ENCODE data around the gene SRGAP2C.
"Not testable (repeated sequence)": the region's sequence is repeated elsewhere in the genome, so short reads cannot be mapped to it uniquely, and the experiment has no call there.

The SRGAP2C gene

DNA sequence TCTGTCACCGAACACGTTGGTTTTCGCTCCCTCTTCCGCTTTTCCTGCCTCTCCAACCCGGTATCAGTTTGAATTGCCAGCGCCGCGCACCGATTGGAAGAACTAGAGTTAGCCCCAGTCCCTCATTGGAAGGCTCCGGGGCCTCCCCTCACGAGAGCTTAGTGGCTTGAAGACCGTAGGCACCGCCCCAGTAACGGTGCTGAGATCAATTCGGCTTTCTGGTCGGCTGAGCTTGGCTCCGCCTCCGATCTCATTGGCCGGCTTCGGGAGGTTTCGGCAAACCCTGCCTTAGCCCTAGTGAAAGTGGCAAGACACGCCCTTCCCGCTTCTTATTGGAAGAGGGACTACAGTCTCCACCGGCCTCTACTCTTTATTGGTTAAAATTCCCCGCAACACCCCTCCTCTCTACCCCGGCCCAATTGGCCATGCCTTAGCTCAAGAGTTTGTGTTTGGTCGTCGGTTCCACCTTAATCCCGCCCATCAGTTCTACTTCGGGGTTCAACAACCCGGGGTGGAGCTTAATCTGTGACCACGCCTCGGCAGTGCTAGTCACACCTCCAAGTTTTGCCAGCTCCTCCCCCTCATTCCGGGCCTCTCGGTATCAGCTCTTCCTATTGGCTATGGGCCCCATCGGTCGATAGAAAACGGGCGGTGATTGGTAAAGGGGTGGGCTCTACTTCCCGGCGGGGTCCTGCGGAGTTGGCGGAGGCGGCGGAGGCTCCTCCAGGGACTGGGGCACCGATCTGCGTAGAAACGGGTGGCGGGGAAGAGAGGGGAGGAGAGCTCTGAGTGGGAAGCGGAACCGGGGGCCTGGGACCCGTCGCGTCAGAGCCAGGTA lies at the start of gene SRGAP2C, which contains the start of gene FAM72B:
SRGAP2C (plus strand) TSS at position 686 of the 838 bp plus-strand sequence. CDS start 2,472 bp downstream, outside the sequence.
FAM72B (minus strand) TSS at position 51 of the 838 bp plus-strand sequence. CDS start 851 bp downstream, outside the sequence.
- H3K27me3 Mint-ChIP-seq, H3K9me3 Mint-ChIP-seq, H3K4me1 Mint-ChIP-seq, H3K36me3 Mint-ChIP-seq: not testable (repeated sequence)
- peak; percentile 94 for ATAC-seq
- Mint-ChIP-seq H3K27ac (peak within 1 kb of the TSS; percentile 79), H3K4me3 (peak within 1 kb of the TSS; percentile 92)

DNA sequence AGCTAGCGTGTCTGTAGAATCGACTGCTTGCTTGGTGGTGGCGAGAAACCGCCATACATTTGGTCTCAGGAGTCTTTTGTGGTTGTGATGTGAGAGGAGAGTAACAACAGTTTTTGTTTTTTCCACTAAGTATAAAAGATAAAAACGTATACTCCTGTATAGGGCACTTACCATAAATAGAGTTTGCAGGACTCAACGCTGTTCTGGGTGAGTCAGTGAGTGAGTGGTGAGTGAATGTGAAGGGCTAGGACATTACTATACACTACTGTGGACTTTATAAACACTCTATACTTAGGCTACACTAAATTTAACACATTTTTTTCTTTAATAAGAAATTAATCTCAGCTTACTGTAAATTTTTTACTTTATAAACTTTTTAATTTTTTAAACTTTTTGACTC lies 44.4 kb upstream of the SRGAP2C start:
- H3K4me1 Mint-ChIP-seq, ATAC-seq, H3K4me3 Mint-ChIP-seq, H3K9me3 Mint-ChIP-seq, H3K27ac Mint-ChIP-seq, H3K36me3 Mint-ChIP-seq, H3K27me3 Mint-ChIP-seq: not testable (repeated sequence)

DNA sequence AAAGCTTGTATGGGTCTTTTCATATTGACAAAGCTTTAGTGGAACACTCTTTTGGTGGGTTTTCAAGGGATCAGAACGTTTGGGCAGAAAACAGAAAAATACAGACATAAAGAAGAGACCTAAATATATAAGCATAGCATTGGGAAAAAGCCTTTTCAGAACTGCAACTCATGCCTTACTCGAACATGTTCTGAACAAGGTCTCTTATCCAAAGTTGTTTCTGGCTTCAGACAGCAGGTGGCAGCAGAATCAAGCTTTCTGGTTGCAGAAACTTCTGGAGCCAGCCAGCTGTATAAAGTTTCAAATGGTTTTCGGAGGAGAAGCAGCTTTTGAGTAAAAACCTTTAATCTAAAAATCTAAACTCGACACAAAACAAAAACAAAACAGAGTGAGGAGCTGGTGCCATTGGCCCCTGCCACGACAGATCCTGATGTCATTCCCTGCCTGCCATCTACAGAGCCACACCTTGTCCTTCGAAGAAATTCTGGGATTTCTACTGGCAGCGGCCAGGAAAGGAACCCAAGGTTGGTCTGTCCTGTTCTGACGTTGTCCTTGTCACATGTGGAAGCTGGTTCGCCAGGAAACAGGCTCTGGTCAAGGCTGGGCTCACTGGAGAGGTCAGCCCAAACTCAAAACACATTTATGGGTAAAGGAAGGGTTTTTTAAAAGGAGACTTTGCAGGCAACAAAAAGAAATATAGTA lies 36.1 kb upstream of the SRGAP2C start:
- H3K9me3 Mint-ChIP-seq, H3K36me3 Mint-ChIP-seq, H3K4me3 Mint-ChIP-seq, H3K4me1 Mint-ChIP-seq, H3K27me3 Mint-ChIP-seq, H3K27ac Mint-ChIP-seq: not testable (repeated sequence)
- peak; percentile 62 for ATAC-seq

DNA sequence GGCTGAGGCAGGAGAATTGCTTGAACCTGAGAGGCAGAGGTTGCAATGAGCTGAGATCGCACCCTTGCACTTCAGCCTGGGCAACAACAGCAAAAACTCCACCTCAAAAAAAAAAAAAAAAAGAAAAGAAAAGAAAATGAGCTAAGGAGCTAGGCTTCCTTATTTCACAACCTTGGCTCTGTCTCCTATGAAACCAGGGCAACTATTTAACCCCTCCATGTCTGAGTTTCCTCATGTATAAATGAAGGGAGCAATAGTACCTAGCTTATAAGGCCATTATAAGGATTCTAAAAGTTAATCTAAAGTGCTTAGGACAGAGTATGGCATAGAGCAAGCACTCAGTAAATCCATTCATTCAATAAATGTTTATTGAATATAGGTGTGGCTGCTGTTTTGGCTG lies 33.5 kb upstream of the SRGAP2C start:
- H3K27ac Mint-ChIP-seq, ATAC-seq, H3K4me1 Mint-ChIP-seq, H3K4me3 Mint-ChIP-seq, H3K36me3 Mint-ChIP-seq, H3K9me3 Mint-ChIP-seq, H3K27me3 Mint-ChIP-seq: not testable (repeated sequence)

DNA sequence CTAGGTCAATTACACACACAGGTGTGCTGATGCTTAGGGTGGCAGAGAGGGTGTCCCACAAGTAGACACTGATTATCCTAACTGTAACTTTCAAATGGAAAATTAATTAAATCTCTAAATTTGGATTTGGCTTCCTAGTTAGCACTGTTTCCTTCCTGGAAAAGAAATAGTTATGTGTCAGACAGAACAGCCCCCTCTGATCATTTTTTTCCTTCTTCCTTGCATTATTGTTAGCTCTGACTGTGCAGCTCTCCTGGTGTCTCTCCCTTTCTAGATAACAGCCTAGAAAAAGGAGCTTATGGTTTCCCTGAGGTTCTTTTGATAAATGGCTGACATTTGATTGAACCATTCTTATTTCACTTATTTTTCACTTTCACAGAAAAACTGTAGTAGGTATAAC lies 32.0 kb upstream of the SRGAP2C start:
- H3K36me3 Mint-ChIP-seq, H3K4me1 Mint-ChIP-seq, H3K27me3 Mint-ChIP-seq, H3K27ac Mint-ChIP-seq, H3K4me3 Mint-ChIP-seq, H3K9me3 Mint-ChIP-seq, ATAC-seq: not testable (repeated sequence)

DNA sequence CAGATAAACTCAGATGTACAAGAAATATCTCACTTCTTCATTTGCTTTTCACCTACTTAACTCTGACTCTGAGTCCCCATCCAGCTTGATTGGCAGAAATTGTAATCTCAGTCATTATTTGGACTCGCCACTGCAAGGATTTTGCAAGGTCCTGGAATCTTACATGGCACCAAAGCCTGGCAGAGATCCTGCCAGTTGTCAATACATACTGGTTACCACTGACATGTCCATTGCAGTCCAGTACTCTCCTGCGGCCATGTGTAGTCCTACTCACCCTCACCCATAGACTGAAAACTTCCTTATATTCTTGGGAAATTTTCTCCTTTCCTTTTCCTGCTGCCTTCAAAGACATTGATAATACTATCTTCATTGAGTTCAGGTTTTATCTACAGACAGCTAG lies 30.0 kb upstream of the SRGAP2C start:
- not testable (repeated sequence) for H3K27me3 Mint-ChIP-seq, H3K9me3 Mint-ChIP-seq, H3K36me3 Mint-ChIP-seq, ATAC-seq, H3K4me1 Mint-ChIP-seq, H3K27ac Mint-ChIP-seq, H3K4me3 Mint-ChIP-seq

DNA sequence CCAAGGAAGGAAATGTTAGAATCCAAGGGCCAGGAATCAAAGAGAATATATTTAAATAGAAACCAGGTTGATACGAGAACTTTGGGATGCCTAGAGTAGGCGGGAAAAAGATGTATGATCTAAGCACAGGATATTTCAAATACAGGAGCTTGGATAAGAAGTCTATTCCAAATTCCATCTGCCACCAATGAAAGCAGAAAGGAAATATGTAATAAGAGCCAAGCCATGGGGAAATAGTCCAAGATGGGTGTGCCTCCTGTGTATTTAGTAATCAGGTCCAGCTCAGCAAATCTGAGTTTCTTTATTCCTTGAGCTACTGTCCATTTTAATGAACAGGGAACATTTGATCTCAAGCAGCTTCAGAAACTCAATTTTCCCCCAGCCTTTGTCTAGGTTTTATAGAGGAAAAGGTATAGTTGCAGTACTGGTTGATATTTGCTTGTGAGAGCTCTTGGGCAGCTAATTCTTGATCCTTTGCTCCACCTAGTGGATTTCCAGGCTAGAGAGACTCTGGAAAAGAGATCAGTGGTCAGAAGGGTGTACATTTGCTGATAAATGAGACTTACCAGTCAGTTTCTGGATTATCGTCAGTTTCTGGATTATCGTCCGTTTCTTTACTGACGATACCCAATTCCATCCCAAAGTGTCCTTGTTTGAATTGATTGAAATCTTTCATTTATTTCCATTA lies 29.0 kb upstream of the SRGAP2C start:
- not testable (repeated sequence) for H3K4me3 Mint-ChIP-seq, ATAC-seq, H3K27ac Mint-ChIP-seq, H3K9me3 Mint-ChIP-seq, H3K36me3 Mint-ChIP-seq, H3K27me3 Mint-ChIP-seq, H3K4me1 Mint-ChIP-seq

DNA sequence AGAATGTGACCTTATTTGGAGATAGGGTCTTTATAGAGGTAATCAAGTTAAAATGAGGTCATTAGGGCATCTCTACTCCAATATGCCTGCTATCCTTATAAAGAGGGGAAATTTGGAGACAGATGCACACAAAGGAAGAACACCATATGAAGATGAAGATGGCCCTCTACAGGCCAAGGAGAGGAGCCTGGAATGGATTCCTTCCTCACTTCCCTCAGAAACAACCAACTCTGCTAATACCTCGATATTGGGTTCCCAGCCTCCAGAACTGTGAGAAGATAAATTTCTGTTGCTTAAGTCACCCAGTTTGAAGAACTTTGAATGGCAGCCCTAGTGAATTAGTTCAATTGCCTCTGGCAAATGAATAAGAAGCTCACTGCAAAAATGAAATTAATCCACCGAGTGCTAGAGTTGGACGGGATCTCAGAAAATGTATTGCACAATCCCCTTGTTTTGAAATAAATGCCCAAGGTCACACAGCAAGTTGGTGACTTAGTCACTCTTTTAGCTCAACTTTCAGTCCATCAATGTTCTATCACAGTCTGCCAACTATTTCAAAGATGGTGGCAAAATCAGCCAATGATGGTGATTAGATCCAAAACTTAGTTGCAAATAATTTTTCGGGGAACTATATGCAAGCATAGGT lies 27.7 kb upstream of the SRGAP2C start:
- not testable (repeated sequence) for H3K9me3 Mint-ChIP-seq, H3K4me3 Mint-ChIP-seq, H3K27ac Mint-ChIP-seq, H3K36me3 Mint-ChIP-seq, ATAC-seq, H3K27me3 Mint-ChIP-seq, H3K4me1 Mint-ChIP-seq

DNA sequence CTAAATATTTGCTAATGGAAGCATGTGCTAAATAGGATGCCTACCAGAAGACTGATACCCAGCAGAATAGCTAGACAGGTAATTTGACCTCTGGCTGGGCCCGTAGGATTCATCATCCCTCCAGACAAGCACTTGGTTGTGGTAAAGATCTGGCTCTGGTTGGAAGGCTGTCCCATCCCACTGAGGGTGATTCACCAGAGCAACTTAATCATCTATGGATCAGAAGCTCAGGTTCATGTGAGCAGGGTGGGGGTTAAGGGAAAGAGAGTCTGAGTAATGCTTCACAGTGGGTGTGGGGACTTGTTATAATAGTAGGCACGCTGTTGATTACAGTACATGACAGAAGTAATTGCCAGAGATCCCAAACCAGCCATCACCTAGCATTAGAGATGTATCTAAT lies 27.2 kb upstream of the SRGAP2C start:
- H3K4me1 Mint-ChIP-seq, H3K27ac Mint-ChIP-seq, H3K27me3 Mint-ChIP-seq, ATAC-seq, H3K36me3 Mint-ChIP-seq, H3K4me3 Mint-ChIP-seq, H3K9me3 Mint-ChIP-seq: not testable (repeated sequence)

DNA sequence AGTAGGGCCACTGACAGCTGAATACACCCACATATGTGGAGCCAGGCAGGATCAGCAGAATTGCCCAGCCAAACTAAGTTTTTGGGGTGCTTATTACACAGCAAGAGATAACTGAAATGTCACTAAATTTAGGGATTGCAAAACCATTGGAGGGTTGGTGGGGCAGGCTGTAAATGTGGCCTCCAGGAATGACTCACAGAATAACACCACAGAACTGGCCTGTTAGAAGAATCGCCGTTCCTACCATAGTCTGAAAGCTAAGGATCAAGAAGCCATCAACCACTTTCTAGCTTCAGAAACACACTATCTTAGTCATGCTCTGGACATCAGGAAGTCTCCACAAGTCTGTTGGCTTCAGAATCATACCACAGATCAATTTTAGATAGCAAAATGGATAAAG lies 24.7 kb upstream of the SRGAP2C start:
- not testable (repeated sequence) for ATAC-seq, H3K27ac Mint-ChIP-seq, H3K36me3 Mint-ChIP-seq, H3K27me3 Mint-ChIP-seq, H3K4me3 Mint-ChIP-seq, H3K4me1 Mint-ChIP-seq, H3K9me3 Mint-ChIP-seq

DNA sequence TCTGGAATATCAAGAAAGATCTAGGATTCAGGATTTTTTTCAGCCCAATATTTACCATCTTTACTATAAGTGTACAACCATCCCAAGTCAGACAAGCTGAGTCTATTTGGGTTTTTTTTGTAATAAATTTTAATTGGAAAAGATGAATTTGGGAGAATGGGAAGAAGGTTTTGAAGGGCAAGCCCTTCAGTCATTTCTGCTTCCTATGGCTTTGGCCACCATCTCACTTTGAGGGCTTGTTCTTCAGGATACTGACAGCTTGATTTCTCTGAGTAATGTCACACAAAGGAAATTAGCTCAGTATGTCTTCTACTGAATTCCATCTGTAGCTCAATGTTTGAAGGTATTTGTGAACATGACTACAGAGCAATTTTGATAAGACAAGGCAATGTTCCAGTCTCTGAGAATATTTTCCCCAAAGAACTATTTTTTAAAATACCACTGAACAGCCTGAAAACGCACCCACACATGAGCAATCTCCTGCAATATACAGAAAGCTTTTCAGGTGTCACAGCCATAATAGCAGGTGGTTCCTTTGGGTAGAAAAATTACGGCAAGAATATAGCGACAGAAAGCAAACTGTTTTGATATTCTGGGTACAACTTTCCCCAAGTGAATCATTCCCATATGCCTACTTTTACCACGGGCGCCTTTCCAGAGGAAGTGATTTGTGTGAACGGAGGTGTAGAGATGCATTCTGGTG lies 23.4 kb upstream of the SRGAP2C start:
- H3K36me3 Mint-ChIP-seq, H3K27me3 Mint-ChIP-seq, H3K9me3 Mint-ChIP-seq, H3K4me1 Mint-ChIP-seq, H3K27ac Mint-ChIP-seq, ATAC-seq, H3K4me3 Mint-ChIP-seq: not testable (repeated sequence)

DNA sequence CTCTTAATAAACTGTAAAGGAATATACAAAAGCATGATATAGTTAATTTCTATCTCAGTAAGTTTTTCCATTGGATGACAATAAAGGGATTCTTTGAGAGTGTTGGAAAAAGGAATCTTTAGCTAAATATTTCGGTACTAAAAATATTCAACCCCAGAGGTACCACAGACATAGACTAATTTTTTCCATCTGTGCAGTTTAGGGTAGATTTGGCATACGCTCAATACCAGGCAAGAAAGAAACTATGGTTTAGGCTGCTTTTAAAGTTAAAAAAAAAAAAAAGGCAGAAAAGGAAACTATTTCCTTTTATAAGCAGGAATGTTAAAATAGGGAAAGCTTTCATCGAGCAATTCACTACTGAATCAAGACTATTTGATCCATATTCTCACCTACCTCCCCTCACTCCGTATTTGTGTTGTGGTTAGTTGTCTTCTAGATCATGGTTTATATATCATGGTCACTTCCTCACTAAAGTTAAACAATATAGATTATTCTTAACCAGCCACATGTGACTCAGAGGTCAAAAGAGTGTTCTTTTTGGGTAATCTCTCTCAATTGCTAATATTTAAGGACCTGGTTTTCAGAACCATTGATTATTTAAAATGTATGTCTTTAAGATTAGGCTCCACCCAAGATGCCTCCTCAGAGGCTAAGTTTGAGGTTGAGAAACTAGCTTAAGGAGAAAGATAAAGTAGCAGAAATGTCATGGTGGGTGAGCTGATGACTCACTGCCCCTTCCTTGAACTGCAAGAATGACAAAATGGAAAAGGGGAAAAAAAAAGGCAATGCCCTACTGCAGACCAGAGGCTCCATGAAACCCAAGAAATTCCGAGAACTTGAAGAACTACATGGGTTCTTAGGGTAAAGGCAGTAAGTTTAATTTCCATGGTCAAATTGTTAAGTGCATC lies 20.7 kb upstream of the SRGAP2C start:
- not testable (repeated sequence) for H3K27ac Mint-ChIP-seq, H3K36me3 Mint-ChIP-seq, H3K4me3 Mint-ChIP-seq, ATAC-seq, H3K9me3 Mint-ChIP-seq, H3K4me1 Mint-ChIP-seq, H3K27me3 Mint-ChIP-seq

DNA sequence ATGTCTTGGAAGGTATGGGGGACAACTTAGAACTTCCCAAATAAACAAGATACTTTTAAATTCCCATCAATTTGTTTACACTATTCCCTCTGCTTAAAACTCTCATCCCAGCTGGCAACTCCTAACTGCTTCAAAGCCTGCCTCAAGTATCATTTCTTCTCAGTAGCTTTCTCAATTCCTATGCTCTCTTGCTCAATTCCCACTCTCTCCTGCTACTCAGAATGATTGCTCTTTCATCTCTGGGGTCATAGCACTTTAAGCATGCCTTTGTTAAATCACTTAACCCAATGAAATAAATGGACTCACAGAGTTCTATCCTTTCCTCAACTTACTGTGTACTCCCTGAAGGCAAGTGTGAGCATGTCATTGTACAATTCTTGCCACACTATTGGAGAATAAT lies 19.5 kb upstream of the SRGAP2C start:
- not testable (repeated sequence) for H3K4me3 Mint-ChIP-seq, H3K36me3 Mint-ChIP-seq, ATAC-seq, H3K27ac Mint-ChIP-seq, H3K27me3 Mint-ChIP-seq, H3K9me3 Mint-ChIP-seq, H3K4me1 Mint-ChIP-seq

DNA sequence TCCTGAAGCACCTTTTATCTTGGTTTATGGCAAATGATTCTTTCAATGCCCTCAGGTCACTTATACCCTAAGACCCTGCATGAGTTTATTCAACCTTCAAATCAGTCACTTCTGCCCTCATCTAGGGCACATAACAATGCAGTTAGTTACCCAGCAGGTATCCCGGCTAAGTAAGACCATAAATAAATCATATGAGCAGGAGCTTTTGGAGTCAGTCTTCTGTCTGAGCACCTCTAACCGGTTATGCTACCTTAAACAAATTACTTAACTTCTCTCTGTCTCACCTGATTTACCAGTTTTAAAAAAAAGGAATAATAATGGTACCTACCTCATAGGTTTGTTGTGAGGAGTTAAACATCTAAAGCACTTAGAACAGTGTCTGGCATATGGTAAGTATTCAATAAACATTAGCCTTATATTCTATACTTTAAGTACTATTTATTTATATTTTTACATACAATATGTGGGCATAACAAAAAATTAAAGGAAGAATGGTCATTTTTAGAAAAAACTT lies 17.5 kb upstream of the SRGAP2C start:
- not testable (repeated sequence) for H3K9me3 Mint-ChIP-seq, H3K4me1 Mint-ChIP-seq, H3K27ac Mint-ChIP-seq, H3K27me3 Mint-ChIP-seq, H3K36me3 Mint-ChIP-seq, H3K4me3 Mint-ChIP-seq, ATAC-seq
